ENCODE results near the gene EPB41L2.

EPB41L2 gene

DNA sequence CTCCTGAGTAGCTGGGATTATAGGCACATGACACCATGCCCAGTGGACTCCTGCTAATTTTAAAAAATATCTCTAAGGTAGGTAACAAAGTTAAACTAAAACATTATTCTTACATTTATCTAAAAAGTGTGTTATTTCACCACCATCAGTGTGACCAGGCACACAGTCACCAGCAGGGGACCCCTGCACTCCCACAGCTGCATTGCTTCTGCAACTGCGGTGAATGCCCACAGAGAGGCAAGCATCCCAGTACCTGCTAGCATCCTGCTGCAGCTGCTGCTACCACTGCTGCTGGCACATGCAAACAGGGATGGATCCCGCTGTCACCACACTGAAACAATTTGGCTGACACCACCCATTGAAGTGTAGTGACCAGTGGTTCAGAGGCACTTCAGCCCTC, 21.9 kb upstream of the EPB41L2 start:
- DNase-seq (ENCODE audit: low read depth, low spot score) = no peak
- H3K9me3 ChIP-seq (ENCODE audit: control insufficient read depth, insufficient read depth, low read length) = no peaks in the 10 kb centered on the region; the same call in 1 of the 2 replicates
- H3K36me3 ChIP-seq (ENCODE audit: control insufficient read depth, insufficient read depth, low read length) = no peaks in the 10 kb centered on the region
- H3K27ac ChIP-seq (ENCODE audit: low read length) = no peak overlapping the region
- no peak overlapping the region for H3K4me3 ChIP-seq (ENCODE audit: low read length)
- no peaks in the 10 kb centered on the region for H3K27me3 ChIP-seq (ENCODE audit: control insufficient read depth, insufficient read depth, low read length)
- no peaks in the 10 kb centered on the region for H3K4me1 ChIP-seq (ENCODE audit: control insufficient read depth, insufficient read depth, low read length)
- no CpG with 5 or more reads among the region's 2 CpGs for WGBS (ENCODE audit: insufficient coverage, insufficient read length)

DNA sequence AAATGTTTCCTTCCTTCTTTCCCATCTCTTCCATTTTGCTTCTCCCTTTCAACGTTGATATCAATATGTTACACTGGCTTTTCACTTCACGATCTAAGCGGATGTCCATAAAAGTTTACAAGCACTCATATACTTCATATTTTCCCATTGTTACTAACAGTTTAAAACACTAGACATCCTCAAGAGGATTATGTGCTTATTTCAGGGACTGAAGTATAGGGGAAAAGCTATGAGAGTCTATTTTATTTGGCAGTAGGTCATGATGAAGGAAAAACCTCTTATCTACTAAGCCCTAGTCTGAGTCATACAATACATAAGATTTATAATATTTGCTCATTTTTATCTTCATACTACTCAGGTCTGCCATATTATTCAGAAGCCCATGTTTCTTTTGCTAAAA, 20.6 kb upstream of the EPB41L2 start:
- no peaks in the 10 kb centered on the region for H3K27me3 ChIP-seq (ENCODE audit: control insufficient read depth, insufficient read depth, low read length)
- H3K9me3 ChIP-seq (ENCODE audit: control insufficient read depth, insufficient read depth, low read length) = no peaks in the 10 kb centered on the region; the same call in 1 of the 2 replicates
- WGBS (ENCODE audit: insufficient coverage, insufficient read length) = no CpG with 5 or more reads among the region's 3 CpGs
- H3K27ac ChIP-seq (ENCODE audit: low read length) = no peak overlapping the region
- no peaks in the 10 kb centered on the region for H3K36me3 ChIP-seq (ENCODE audit: control insufficient read depth, insufficient read depth, low read length)
- no peaks in the 10 kb centered on the region for H3K4me1 ChIP-seq (ENCODE audit: control insufficient read depth, insufficient read depth, low read length)
- no peak overlapping the region for H3K4me3 ChIP-seq (ENCODE audit: low read length)
- DNase-seq (ENCODE audit: low read depth, low spot score) = no peak

DNA sequence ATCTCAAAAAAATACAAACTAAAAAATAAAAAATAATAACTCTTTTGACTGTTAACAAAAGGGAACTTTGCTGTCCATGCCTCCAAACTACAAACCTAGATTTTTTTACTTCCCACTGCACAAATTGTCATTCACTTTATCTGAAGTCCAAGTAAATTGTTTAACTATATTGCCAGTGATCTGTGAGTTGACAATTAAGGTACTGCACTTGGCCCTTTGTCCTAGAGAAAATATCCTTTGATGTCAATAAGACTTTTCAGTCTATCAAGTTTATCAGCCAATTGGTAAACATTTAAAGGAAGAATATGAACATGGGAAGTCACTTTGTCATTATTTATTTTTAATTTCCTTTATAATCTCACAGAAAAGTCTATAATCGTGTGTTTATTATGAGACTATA, 19.3 kb upstream of the EPB41L2 start:
- no CpG with 5 or more reads among the region's 1 CpG for WGBS (ENCODE audit: insufficient coverage, insufficient read length)
- Histone ChIP-seq H3K27ac (ENCODE audit: low read length) (no peak overlapping the region), H3K4me3 (ENCODE audit: low read length) (no peak overlapping the region), H3K27me3 (ENCODE audit: control insufficient read depth, insufficient read depth, low read length) (no peaks in the 10 kb centered on the region), H3K9me3 (ENCODE audit: control insufficient read depth, insufficient read depth, low read length) (no peaks in the 10 kb centered on the region; the same call in 1 of the 2 replicates), H3K36me3 (ENCODE audit: control insufficient read depth, insufficient read depth, low read length) (no peaks in the 10 kb centered on the region), H3K4me1 (ENCODE audit: control insufficient read depth, insufficient read depth, low read length) (no peaks in the 10 kb centered on the region)
- DNase-seq (ENCODE audit: low read depth, low spot score) = no peak

DNA sequence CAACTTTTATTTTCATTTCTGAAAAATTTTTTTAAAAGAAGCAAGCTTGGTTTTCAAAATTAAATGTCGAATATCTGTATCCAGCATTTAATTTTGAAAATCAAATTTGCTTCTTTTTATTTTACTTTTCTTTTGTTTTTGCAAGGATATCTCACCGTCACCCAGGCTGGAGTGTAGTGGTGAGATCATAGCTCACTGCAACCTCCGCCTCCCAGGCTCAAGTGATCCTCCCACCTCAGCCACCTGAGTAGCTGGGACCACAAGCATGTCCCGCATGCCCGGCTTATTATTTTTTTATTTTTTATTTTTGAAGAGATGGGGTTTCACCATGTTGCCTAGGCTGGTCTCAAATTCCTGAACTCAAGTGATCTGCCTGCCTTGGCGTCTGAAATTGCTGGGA, 17.0 kb upstream of the EPB41L2 start:
- Histone ChIP-seq H3K4me3 (ENCODE audit: low read length) (no peak overlapping the region), H3K4me1 (ENCODE audit: control insufficient read depth, insufficient read depth, low read length) (no peaks in the 10 kb centered on the region), H3K9me3 (ENCODE audit: control insufficient read depth, insufficient read depth, low read length) (no peaks in the 10 kb centered on the region), H3K36me3 (ENCODE audit: control insufficient read depth, insufficient read depth, low read length) (no peaks in the 10 kb centered on the region), H3K27me3 (ENCODE audit: control insufficient read depth, insufficient read depth, low read length) (no peaks in the 10 kb centered on the region), H3K27ac (ENCODE audit: low read length) (no peak overlapping the region)
- DNase-seq (ENCODE audit: low read depth, low spot score) = no peak
- no CpG with 5 or more reads among the region's 6 CpGs for WGBS (ENCODE audit: insufficient coverage, insufficient read length)

DNA sequence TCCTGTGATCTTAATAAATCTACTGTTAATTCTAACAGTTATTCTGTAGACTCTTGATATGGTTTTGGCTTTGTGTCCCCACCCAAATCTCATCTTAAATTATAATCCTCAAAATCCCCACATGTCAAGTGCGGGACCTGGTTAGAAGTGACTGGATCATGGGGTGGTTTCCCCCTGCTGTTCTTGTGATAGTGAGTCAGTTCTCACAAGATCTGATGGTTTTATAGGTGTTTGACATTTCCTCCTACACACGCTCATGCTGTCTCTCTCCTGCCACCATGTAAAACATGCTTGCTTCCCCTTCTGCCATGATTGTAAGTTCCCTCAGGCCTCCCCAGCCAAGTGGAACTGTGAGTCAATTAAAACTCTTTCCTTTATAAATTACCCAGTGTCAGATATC, 10.5 kb upstream of the EPB41L2 start:
- Histone ChIP-seq H3K4me1 (ENCODE audit: control insufficient read depth, insufficient read depth, low read length) (no peaks in the 10 kb centered on the region), H3K36me3 (ENCODE audit: control insufficient read depth, insufficient read depth, low read length) (no peaks in the 10 kb centered on the region), H3K27ac (ENCODE audit: low read length) (no peak overlapping the region), H3K9me3 (ENCODE audit: control insufficient read depth, insufficient read depth, low read length) (no peaks in the 10 kb centered on the region), H3K4me3 (ENCODE audit: low read length) (no peak overlapping the region), H3K27me3 (ENCODE audit: control insufficient read depth, insufficient read depth, low read length) (no peaks in the 10 kb centered on the region)
- no peak for DNase-seq (ENCODE audit: low read depth, low spot score)
- WGBS (ENCODE audit: insufficient coverage, insufficient read length) = no CpG with 5 or more reads among the region's 2 CpGs

DNA sequence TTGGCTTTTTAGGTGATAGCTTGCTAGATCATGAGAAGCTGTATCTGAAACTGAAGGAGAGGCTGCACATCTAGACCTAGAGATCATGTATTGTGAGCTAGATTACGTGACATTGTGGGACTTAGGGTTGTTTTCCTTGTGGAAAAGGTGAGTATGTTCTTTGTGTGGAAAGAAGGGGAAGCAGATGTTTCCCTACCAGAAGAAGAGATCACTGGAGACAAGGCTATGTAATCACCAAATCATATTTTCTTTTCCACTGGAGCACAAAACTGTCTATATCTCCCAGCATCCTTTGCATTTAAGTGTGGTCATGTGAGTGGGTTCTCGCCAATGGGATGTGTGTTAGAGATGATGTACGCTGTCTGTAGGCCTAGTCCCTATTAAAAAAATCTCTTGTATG, 7.0 kb upstream of the EPB41L2 start:
- Histone ChIP-seq H3K9me3 (ENCODE audit: control insufficient read depth, insufficient read depth, low read length) (no peaks in the 10 kb centered on the region), H3K27ac (ENCODE audit: low read length) (no peak overlapping the region), H3K4me3 (ENCODE audit: low read length) (no peak overlapping the region), H3K4me1 (ENCODE audit: control insufficient read depth, insufficient read depth, low read length) (no peaks in the 10 kb centered on the region), H3K36me3 (ENCODE audit: control insufficient read depth, insufficient read depth, low read length) (no peaks in the 10 kb centered on the region), H3K27me3 (ENCODE audit: control insufficient read depth, insufficient read depth, low read length) (no peaks in the 10 kb centered on the region)
- WGBS (ENCODE audit: insufficient coverage, insufficient read length) = no CpG with 5 or more reads among the region's 3 CpGs
- DNase-seq (ENCODE audit: low read depth, low spot score) = no peak

DNA sequence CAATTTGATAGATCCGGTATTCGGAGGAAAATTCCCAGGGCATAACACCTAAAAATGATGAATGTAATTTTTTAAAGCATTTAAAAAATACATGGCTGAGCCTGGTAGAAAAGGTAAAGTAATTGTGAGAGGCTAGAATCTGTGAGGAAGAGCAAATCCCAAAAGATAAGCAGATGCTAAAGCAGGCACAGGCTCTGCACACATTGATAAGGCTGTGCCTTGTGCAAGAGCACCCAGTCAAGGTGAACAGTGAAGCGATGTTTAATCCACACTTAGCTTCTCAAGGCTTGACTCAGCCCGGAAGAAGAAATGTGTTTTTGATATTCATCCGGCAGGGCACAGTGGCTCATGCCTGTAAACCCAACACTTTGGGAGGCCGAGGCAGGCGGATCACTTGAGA, 5.1 kb upstream of the EPB41L2 start:
- no CpG with 5 or more reads among the region's 7 CpGs for WGBS (ENCODE audit: insufficient coverage, insufficient read length)
- DNase-seq (ENCODE audit: low read depth, low spot score) = no peak
- no peak overlapping the region for H3K27ac ChIP-seq (ENCODE audit: low read length)
- no peaks in the 10 kb centered on the region for H3K9me3 ChIP-seq (ENCODE audit: control insufficient read depth, insufficient read depth, low read length)
- H3K4me1 ChIP-seq (ENCODE audit: control insufficient read depth, insufficient read depth, low read length) = no peaks in the 10 kb centered on the region
- H3K36me3 ChIP-seq (ENCODE audit: control insufficient read depth, insufficient read depth, low read length) = no peaks in the 10 kb centered on the region
- H3K27me3 ChIP-seq (ENCODE audit: control insufficient read depth, insufficient read depth, low read length) = no peaks in the 10 kb centered on the region
- no peak overlapping the region for H3K4me3 ChIP-seq (ENCODE audit: low read length)

DNA sequence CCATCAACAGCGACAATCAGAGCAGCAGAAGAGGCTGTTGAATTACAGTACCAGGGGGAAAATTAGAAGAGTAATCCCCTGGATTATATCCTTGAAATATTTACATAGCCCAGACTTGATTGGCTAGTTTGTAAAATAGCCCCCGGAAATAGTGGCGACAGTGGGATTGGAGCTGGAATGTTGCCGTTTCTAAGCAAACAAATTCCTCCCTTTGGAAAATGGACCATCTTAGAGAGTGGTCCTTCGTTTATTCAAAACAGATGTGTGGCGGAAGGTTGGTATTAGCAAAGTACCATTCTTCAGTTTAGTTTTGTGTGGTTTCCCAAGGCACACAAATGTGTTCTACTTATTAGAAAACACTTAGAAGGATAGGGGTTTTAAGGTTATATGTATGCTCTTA, 4.5 kb upstream of the EPB41L2 start:
- Histone ChIP-seq H3K9me3 (ENCODE audit: control insufficient read depth, insufficient read depth, low read length) (no peaks in the 10 kb centered on the region), H3K4me1 (ENCODE audit: control insufficient read depth, insufficient read depth, low read length) (no peaks in the 10 kb centered on the region), H3K4me3 (ENCODE audit: low read length) (no peak overlapping the region), H3K27ac (ENCODE audit: low read length) (no peak overlapping the region), H3K36me3 (ENCODE audit: control insufficient read depth, insufficient read depth, low read length) (no peaks in the 10 kb centered on the region; the same call in 1 of the 2 replicates), H3K27me3 (ENCODE audit: control insufficient read depth, insufficient read depth, low read length) (no peaks in the 10 kb centered on the region)
- no CpG with 5 or more reads among the region's 6 CpGs for WGBS (ENCODE audit: insufficient coverage, insufficient read length)
- no peak for DNase-seq (ENCODE audit: low read depth, low spot score)

DNA sequence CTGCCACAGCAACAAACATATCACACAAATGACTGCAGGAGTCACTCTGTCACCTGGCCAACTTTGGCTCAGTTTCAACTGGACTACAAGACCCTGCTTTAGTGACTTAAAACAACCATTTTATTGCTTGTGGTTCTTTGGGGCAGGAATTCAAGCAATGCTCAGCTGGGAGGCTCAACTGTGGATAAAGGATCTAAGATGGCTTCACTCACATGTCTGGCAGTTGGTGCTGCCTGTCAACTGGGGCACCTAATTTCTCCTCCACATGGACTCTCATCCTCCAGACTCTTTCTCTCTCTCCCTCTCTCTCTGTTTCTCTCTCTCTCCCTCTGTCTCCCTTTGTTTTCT, 2.8 kb upstream of the EPB41L2 start:
- no peak overlapping the region for H3K27ac ChIP-seq (ENCODE audit: low read length)

DNA sequence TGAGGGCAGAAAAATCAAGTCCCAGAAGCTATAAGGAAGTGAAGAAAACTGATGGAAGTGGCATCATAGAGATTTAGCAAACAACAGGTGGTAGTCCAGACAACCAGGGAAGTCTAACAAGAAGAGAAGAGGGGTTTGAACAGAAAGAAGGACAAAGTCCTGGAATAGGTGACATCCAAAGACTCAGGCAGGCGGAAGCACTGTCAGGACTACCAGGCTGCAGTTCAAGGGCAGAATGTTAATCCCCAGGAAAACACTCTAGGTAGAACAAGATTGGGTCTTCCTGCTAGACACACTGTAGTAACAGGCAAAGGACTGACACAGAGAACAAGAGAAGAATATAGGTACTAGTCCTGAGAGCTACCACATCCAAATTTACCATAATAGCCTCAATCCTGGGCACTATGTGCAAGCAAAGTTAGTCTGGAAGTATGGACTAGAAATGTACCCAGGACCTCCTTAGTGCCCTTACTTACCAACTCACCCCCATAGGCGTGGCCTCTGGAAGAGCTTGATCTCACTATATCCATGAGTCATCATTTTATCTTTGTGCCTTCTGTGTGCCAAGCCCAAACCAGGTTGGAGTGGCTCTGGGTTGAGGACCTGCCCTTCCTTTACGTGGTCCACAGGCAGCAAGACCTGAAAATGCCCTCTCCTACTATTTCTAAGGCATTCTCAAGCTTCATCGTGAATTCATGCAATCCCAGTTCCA, 2.2 kb upstream of the EPB41L2 start:
- no peak overlapping the region for H3K4me3 ChIP-seq (ENCODE audit: low read length)
- DNase-seq (ENCODE audit: low read depth, low spot score) = no peak
- no peak overlapping the region for H3K27ac ChIP-seq (ENCODE audit: low read length)
- H3K27me3 ChIP-seq (ENCODE audit: control insufficient read depth, insufficient read depth, low read length) = no peaks in the 10 kb centered on the region
- peaks cover 3% of the 10 kb centered on the region; the same call in 1 of the 2 replicates for H3K4me1 ChIP-seq (ENCODE audit: control insufficient read depth, insufficient read depth, low read length)
- no peaks in the 10 kb centered on the region; the same call in 1 of the 2 replicates for H3K36me3 ChIP-seq (ENCODE audit: control insufficient read depth, insufficient read depth, low read length)
- no CpG with 5 or more reads among the region's 4 CpGs for whole genome bisulfite sequencing (ENCODE audit: insufficient coverage, insufficient read length)
- H3K9me3 ChIP-seq (ENCODE audit: control insufficient read depth, insufficient read depth, low read length) = no peaks in the 10 kb centered on the region

More for the DNA sequence above, 2.8 kb upstream of the EPB41L2 start:
- Histone ChIP-seq H3K4me1 (ENCODE audit: control insufficient read depth, insufficient read depth, low read length) (peaks cover 3% of the 10 kb centered on the region; the same call in 1 of the 2 replicates), H3K36me3 (ENCODE audit: control insufficient read depth, insufficient read depth, low read length) (no peaks in the 10 kb centered on the region; the same call in 1 of the 2 replicates), H3K9me3 (ENCODE audit: control insufficient read depth, insufficient read depth, low read length) (no peaks in the 10 kb centered on the region), H3K4me3 (ENCODE audit: low read length) (no peak overlapping the region), H3K27me3 (ENCODE audit: control insufficient read depth, insufficient read depth, low read length) (no peaks in the 10 kb centered on the region)
- DNase-seq (ENCODE audit: low read depth, low spot score) = no peak

DNA sequence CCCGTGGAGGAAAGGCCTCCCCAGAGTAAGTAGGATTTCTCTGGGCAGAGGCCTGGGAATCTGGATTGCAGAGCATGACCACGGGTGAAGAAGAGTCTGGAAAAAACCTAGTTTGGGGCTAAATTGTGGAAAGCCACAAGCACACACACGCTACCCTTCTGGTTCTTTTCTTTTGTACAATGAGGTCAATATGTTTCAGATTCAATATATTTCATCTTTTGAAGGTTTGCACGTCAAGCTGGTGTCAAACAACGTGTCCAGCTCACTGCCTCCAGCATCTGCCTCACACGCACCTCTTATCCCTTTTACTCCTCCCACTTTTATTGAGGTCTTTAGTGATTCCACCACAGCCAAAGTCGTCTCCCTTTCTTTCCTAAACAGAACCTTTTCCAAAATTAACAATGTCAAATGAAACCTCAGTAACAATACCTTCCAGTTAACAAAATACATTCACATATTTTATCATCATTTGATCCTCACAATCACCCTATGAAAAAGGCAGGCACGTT, 773 bp upstream of the EPB41L2 start:
- Histone ChIP-seq H3K4me1 (ENCODE audit: control insufficient read depth, insufficient read depth, low read length) (peaks cover 3% of the 10 kb centered on the region; the same call in 1 of the 2 replicates), H3K4me3 (ENCODE audit: low read length) (peak overlapping the region; percentile 56; the same call in 1 of the 2 replicates), H3K9me3 (ENCODE audit: control insufficient read depth, insufficient read depth, low read length) (no peaks in the 10 kb centered on the region), H3K36me3 (ENCODE audit: control insufficient read depth, insufficient read depth, low read length) (no peaks in the 10 kb centered on the region; the same call in 1 of the 2 replicates), H3K27ac (ENCODE audit: low read length) (no peak overlapping the region), H3K27me3 (ENCODE audit: control insufficient read depth, insufficient read depth, low read length) (no peaks in the 10 kb centered on the region)
- WGBS (ENCODE audit: insufficient coverage, insufficient read length) = no CpG with 5 or more reads among the region's 8 CpGs
- no peak for DNase-seq (ENCODE audit: low read depth, low spot score)
